Ovary (tissue), 9 donors: ENCODE data around the gene KCTD16. TPM values are rescaled to one million over a fixed set of nuclear protein-coding genes. Genes with fewer than 3 reads are reported as not detected.

ENCODE experiments used
- DNase-seq, 5 donors: peaks; one replicate each; pipeline ENCODE4 v3.0.0-alpha.2; 2019 to 2020
- H3K27ac ChIP-seq, 2 donors: fragments of 200-600 bp; one replicate each; pipeline versions ENCODE4 v1.5.1 to v1.8.0; 2019 to 2022
- H3K27me3 ChIP-seq: fragments of 200-600 bp; one replicate; pipeline ENCODE4 v1.8.0; 2022
- H3K36me3 ChIP-seq: fragments of 200-600 bp; sonication (generic); one replicate; pipeline ENCODE4 v1.5.1; 2019
- H3K4me1 ChIP-seq: one replicate; pipeline ENCODE4 v1.8.1; 2013; ENCODE audit warnings: mild to moderate bottlenecking, moderate library complexity; ENCODE audit not compliant: insufficient read depth
- H3K4me3 ChIP-seq: fragments of 200-600 bp; sonication (generic); one replicate; pipeline ENCODE4 v1.5.1; 2017
- H3K9me3 ChIP-seq, 2 donors: fragments of 200-600 bp in 1 of 2; sonication (generic) in 1 of 2; one replicate each; pipeline versions ENCODE4 v1.5.1 to v1.8.1; 2013 to 2019; ENCODE audit warnings: mild to moderate bottlenecking in 1 of 2, moderate library complexity in 1 of 2
- CTCF ChIP-seq, 3 donors: fragments of 450-650 bp in 2 of 3; fragments of 200-600 bp in 1 of 3; IDR thresholded peaks; one replicate each; pipeline versions ENCODE4 v1.5.1 to v1.8.0; 2016 to 2022; ENCODE audit warnings: antibody characterized with exemption in 3 of 3, mild to moderate bottlenecking in 1 of 3
- EP300 ChIP-seq: sonication (generic); formaldehyde crosslinking; IDR thresholded peaks from one replicate; pipeline ENCODE4 v1.6.1; 2017; ENCODE audit warnings: antibody characterized with exemption
- POLR2A ChIP-seq: fragments of 450-650 bp; IDR thresholded peaks from one replicate; pipeline ENCODE4 v1.6.1; 2017; ENCODE audit warnings: antibody characterized with exemption, mild to moderate bottlenecking, moderate library complexity
- WGBS, 3 donors: extraction: QIAGEN DNeasy Blood & Tissue Kit in 1 of 3; methylation state at CpG; one replicate each; pipeline versions ENCODE4 v1.1.5 to v1.1.7; 2013 to 2017; 5-methylcytosine and 5-hydroxymethylcytosine counted together
- intact Hi-C, 4 donors: fragments of 100-400 bp; cut with DNase I; formaldehyde crosslinking; loops; one replicate each; pipeline versions ENCODE4 v1.11.0 to v1.15.1; 2022 to 2023
- polyA plus RNA-seq, 2 donors: library from polyadenylated mRNA; stranded (reverse); fragments of 200-250 nt in 1 of 2; fragments of 350-450 nt in 1 of 2; fragmentation: Illumina TruSeq in 1 of 2; extraction: RNeasy Lipid Tissue Mini Kit (QIAGEN cat#74804) in 1 of 2; gene quantifications; one replicate each; pipeline ENCODE4 v1.2.3, GENCODE V29; 2013 to 2014
- total RNA-seq, 7 donors: library from RNA; depleted of rRNA in 2 of 7; stranded (reverse); fragments of >200 nt in 2 of 7; fragmentation: NEBNext Ultra II Directional in 3 of 7; extraction: Animal tissue kit (Norgen Biotek cat#: 25700) in 3 of 7; gene quantifications; one replicate each; pipeline versions ENCODE4 v1.1.0 to v1.2.4, GENCODE V29; 2016 to 2023
- donor health status: DM: no; HTN: no; CAD: no; lungs with moderate emphysema.
- donor health status: DM: no; HTN: no; CAD: no.
- donor health status: Bipolar disorder and iron deficiency.
- donor health status: DM: yes; HTN: yes; CAD: no.
- donor health status: DM: no; HTN: no; CAD: no.
- donor health status: DM: yes; HTN: yes; CAD: no.

KCTD16 gene
- total and polyA plus RNA-seq, 9 donors: under 0.01 to 0.46 (median 0.13) TPM; not detected in 1

GRCh38 chr5:144267961-144268513 lies 97.4 kb downstream of the KCTD16 start:
- intact Hi-C loops: no loop called here
- no peak for TF ChIP-seq POLR2A
- no peak for TF ChIP-seq CTCF (IDR thresholded peaks at IDR 0.05)
- TF ChIP-seq EP300: no peak
- Histone ChIP-seq H3K36me3 (no peaks in the 10 kb centered on the region), H3K4me3 (no peak overlapping the region), H3K27me3 (no peaks in the 10 kb centered on the region), H3K4me1 (no peaks in the 10 kb centered on the region), H3K27ac (no peak overlapping the region), H3K9me3 (no peaks in the 10 kb centered on the region)
- no peak for DNase-seq
- WGBS, 3 donors: 62 to 75% (median 70%) methylated on average over 4 of the region's 4 CpGs

GRCh38 chr5:144273232-144274027 lies 102.8 kb downstream of the KCTD16 start:
- no peak for TF ChIP-seq CTCF (IDR thresholded peaks at IDR 0.05)
- no peak for TF ChIP-seq POLR2A
- no peak for TF ChIP-seq EP300
- intact Hi-C loops: no loop called here
- Histone ChIP-seq H3K4me3 (no peak overlapping the region), H3K27me3 (no peaks in the 10 kb centered on the region), H3K9me3 (no peaks in the 10 kb centered on the region), H3K27ac (no peak overlapping the region), H3K4me1 (no peaks in the 10 kb centered on the region), H3K36me3 (no peaks in the 10 kb centered on the region)
- DNase-seq: no peak
- whole genome bisulfite sequencing, 3 donors: 81 to 90% (median 83%) methylated on average over 2 of the region's 2 CpGs

- Histone ChIP-seq H3K9me3 (no peaks in the 10 kb centered on the region), H3K36me3 (no peaks in the 10 kb centered on the region), H3K27ac (no peak overlapping the region), H3K4me1 (no peaks in the 10 kb centered on the region), H3K27me3 (no peaks in the 10 kb centered on the region), H3K4me3 (no peak overlapping the region)
- DNase-seq: no peak
- WGBS, 3 donors: 64 to 75% (median 69%) methylated on average over 5 of the region's 5 CpGs
- intact Hi-C loops: no loop called here
- no peak for TF ChIP-seq CTCF (IDR thresholded peaks at IDR 0.05)
- no peak for TF ChIP-seq EP300
- no peak for TF ChIP-seq POLR2A
Measured at GRCh38 chr5:144275329-144275728, 104.7 kb downstream of the KCTD16 start.

GRCh38 chr5:144276034-144276822 lies 105.6 kb downstream of the KCTD16 start:
- intact Hi-C loops: no loop called here
- H3K27me3 ChIP-seq: no peaks in the 10 kb centered on the region
- 52 to 53% (median 52%) methylated on average over 5 of the region's 5 CpGs for WGBS, 3 donors

More at GRCh38 chr5:144276034-144276822, 105.6 kb downstream of the KCTD16 start:
- Histone ChIP-seq H3K36me3 (no peaks in the 10 kb centered on the region), H3K4me1 (no peaks in the 10 kb centered on the region), H3K27ac (no peak overlapping the region), H3K9me3 (no peaks in the 10 kb centered on the region), H3K4me3 (no peak overlapping the region)
- DNase-seq: no peak
- no peak for TF ChIP-seq CTCF (IDR thresholded peaks at IDR 0.05)
- TF ChIP-seq POLR2A: no peak
- TF ChIP-seq EP300: no peak
